Endothelial cell of umbilical vein (primary cell): ENCODE data around the gene OR4X2. TPM values are rescaled to one million over a fixed set of nuclear protein-coding genes. Genes with fewer than 3 reads are reported as not detected.

Experiments used
- BruUV-seq: library from RNA; stranded (reverse); fragments of 400-500 nt; replicated peaks from 2 replicates; lab custom pipeline; 2021; lab: Mats Ljungman, UMichigan
- CTCF ChIA-PET: fragments of 300-600, 350-600 bp; sonication (Branson Sonifier 250); formaldehyde crosslinking; loops from one replicate; lab custom pipeline; 2021; ENCODE audit warnings: antibody characterized with exemption, inconsistent platforms; lab: Charles Lee
- POLR2A ChIA-PET: fragments of 300-600, 350-600 bp; sonication (Branson Sonifier 250); formaldehyde crosslinking; loops from one replicate; lab custom pipeline; 2021; ENCODE audit warnings: antibody characterized with exemption, inconsistent platforms; lab: Charles Lee
- DNase-seq: peaks from one replicate; pipeline ENCODE4 v3.0.0-alpha.2; 2011; ENCODE audit warnings: low read depth, low spot score
- FAIRE-seq: peaks from 2 replicates; lab custom pipeline; 2011; peaks lifted over from hg19 to GRCh38; lab: Jason Lieb, UNC
- H2AFZ ChIP-seq: 2 replicates; pipeline ENCODE4 v1.6.0; 2012; ENCODE audit warnings: low read depth, low read length, control low read depth, inconsistent platforms
- H3K27ac ChIP-seq: 2 replicates; pipeline ENCODE4 v1.5.1; 2011; ENCODE audit warnings: low read depth, mild to moderate bottlenecking, control low read depth, low read length, moderate library complexity; ENCODE audit not compliant: insufficient read depth
- H3K27me3 ChIP-seq, 2 experiments: 2 replicates each; pipeline versions ENCODE4 v1.6.0 to v1.6.1; 2011; ENCODE audit warnings: low read length in 2 of 2, mixed read lengths in 1 of 2; ENCODE audit not compliant: control insufficient read depth in 2 of 2, insufficient read depth in 2 of 2
- H3K36me3 ChIP-seq, 2 experiments: 2 replicates in 1 of 2; 3 replicates in 1 of 2; pipeline ENCODE4 v1.5.1; 2011; ENCODE audit warnings: low read length in 2 of 2, mild to moderate bottlenecking in 1 of 2, moderate library complexity in 1 of 2; ENCODE audit not compliant: control insufficient read depth in 2 of 2, insufficient read depth in 2 of 2; ENCODE audit errors: extremely low read depth in 1 of 2
- H3K4me1 ChIP-seq: 3 replicates; pipeline ENCODE4 v1.5.1; 2011; ENCODE audit warnings: mild to moderate bottlenecking, low read length; ENCODE audit not compliant: control insufficient read depth, insufficient read depth; ENCODE audit errors: extremely low read depth
- H3K4me2 ChIP-seq: 2 replicates; pipeline ENCODE4 v1.6.1; 2011; ENCODE audit warnings: low read length, control low read depth, mixed read lengths; ENCODE audit not compliant: insufficient read depth
- H3K4me3 ChIP-seq, 3 experiments: fragments of 200-600 bp in 1 of 3; sonication (generic), shearing (Covaris generic) in 1 of 3; replicated peaks in 1 of 3; 2 replicates each; pipeline ENCODE4 v1.5.1; 2011 to 2016; ENCODE audit warnings: control low read depth in 3 of 3, low read length in 3 of 3, mild to moderate bottlenecking in 2 of 3, inconsistent platforms in 1 of 3, low read depth in 1 of 3, moderate library complexity in 1 of 3; ENCODE audit not compliant: insufficient read depth in 1 of 3
- H3K79me2 ChIP-seq: 2 replicates; pipeline ENCODE4 v1.6.0; 2012; ENCODE audit warnings: low read length, inconsistent platforms; ENCODE audit not compliant: control insufficient read depth, insufficient read depth
- H3K9ac ChIP-seq: replicated peaks from 2 replicates; pipeline ENCODE3; 2011; ENCODE audit warnings: low read length, control low read depth; ENCODE audit not compliant: insufficient read depth; ENCODE audit errors: extremely low read depth
- H3K9me1 ChIP-seq: replicated peaks from 3 replicates; pipeline ENCODE4 v1.6.0; 2011; ENCODE audit warnings: mild to moderate bottlenecking, low read length; ENCODE audit not compliant: control insufficient read depth, insufficient read depth; ENCODE audit errors: extremely low read depth
- H3K9me3 ChIP-seq: replicated peaks from 2 replicates; pipeline ENCODE4 v1.5.1; 2012; ENCODE audit warnings: low read length, inconsistent platforms; ENCODE audit not compliant: control insufficient read depth, insufficient read depth
- H4K20me1 ChIP-seq: replicated peaks from 2 replicates; pipeline ENCODE3; 2011; ENCODE audit warnings: mild to moderate bottlenecking, low read length; ENCODE audit not compliant: control insufficient read depth, insufficient read depth; ENCODE audit errors: extremely low read depth
- CTCF ChIP-seq, 2 donors: IDR thresholded peaks; 1 replicate in 1 of 2; 2 replicates in 1 of 2; pipeline ENCODE4 v1.5.1; 2011; ENCODE audit warnings: low read length in 2 of 2, mild to moderate bottlenecking in 2 of 2, moderate library complexity in 2 of 2, control low read depth in 1 of 2, inconsistent platforms in 1 of 2, low read depth in 1 of 2; ENCODE audit not compliant: insufficient read depth in 1 of 2; ENCODE audit errors: extremely low read depth in 1 of 2
- EZH2 ChIP-seq: IDR thresholded peaks from 2 replicates; pipeline ENCODE4 v1.6.1; 2012; ENCODE audit warnings: borderline replicate concordance, low read depth, mild to moderate bottlenecking, moderate library complexity, low read length, inconsistent platforms; ENCODE audit not compliant: severe bottlenecking
- FOS ChIP-seq: IDR thresholded peaks from 2 replicates; pipeline ENCODE4 v1.6.1; 2011; ENCODE audit warnings: mild to moderate bottlenecking, low read length, moderate library complexity, borderline replicate concordance; ENCODE audit not compliant: insufficient read depth
- GATA2 ChIP-seq: IDR thresholded peaks from 2 replicates; pipeline ENCODE4 v1.7.0; 2011; ENCODE audit warnings: low read depth, mild to moderate bottlenecking, moderate library complexity, mixed read lengths, low read length; ENCODE audit not compliant: insufficient read length, insufficient read depth
- JUN ChIP-seq: IDR thresholded peaks from 2 replicates; pipeline ENCODE4 v1.6.1; 2011; ENCODE audit warnings: borderline replicate concordance, low read depth; ENCODE audit not compliant: insufficient read length, insufficient read depth
- MAX ChIP-seq: IDR thresholded peaks from 2 replicates; pipeline ENCODE4 v1.6.1; 2011; ENCODE audit not compliant: insufficient read depth, insufficient read length
- MYC ChIP-seq: IDR thresholded peaks from one replicate; pipeline ENCODE4 v1.6.1; 2011; ENCODE audit warnings: mild to moderate bottlenecking, low read depth, low read length
- POLR2A ChIP-seq: IDR thresholded peaks from 2 replicates; pipeline ENCODE4 v1.6.1; 2012; ENCODE audit warnings: low read depth, mild to moderate bottlenecking, control low read depth, low read length
- POLR2AphosphoS5 ChIP-seq: IDR thresholded peaks from 2 replicates; pipeline ENCODE4 v1.6.1; 2012; ENCODE audit warnings: low read depth, mild to moderate bottlenecking, control low read depth, low read length, moderate library complexity; ENCODE audit not compliant: insufficient read depth
- dilution Hi-C: fragments of 300-500 bp; cut with MboI; formaldehyde crosslinking; loops from one replicate; pipeline ENCODE4 v1.15.0; 2019; ENCODE audit warnings: low sequenced_read_pairs; ENCODE audit not compliant: extremely low pct_ligation_motif_present
- intact Hi-C: fragments of 100-400 bp; cut with micrococcal nuclease; formaldehyde crosslinking; loops from one replicate; pipeline ENCODE4 v1.10.0; 2022
- polyA plus RNA-seq, 4 experiments: library from polyadenylated mRNA; depleted of rRNA in 3 of 4; stranded (reverse) in 3 of 4; unstranded in 1 of 4; fragments of >200 nt; gene quantifications; 2 replicates each; pipeline versions ENCODE4 v1.2.1 to v1.2.3, GENCODE V29; 2011 to 2012; ENCODE audit warnings: missing spikeins in 1 of 4
- total RNA-seq: library from RNA; stranded (reverse); gene quantifications from 2 replicates; pipeline ENCODE4 v1.2.3, GENCODE V29; 2021

Gene OR4X2
- total and polyA plus RNA-seq, 2 donors (not counting 3 experiments of a cell fraction or from before 2014, with no cell fraction given), result not detected

GRCh38 chr11:48261600-48261999 lies 16.7 kb downstream of the OR4X2 start:
- no TSS peak for BruUV-seq
- CTCF ChIA-PET, result no interaction called here
- TF ChIP-seq MAX (no peak), JUN (no peak)
- no peak overlapping the region for H3K4me2 ChIP-seq
- no peak overlapping the region for H2AFZ ChIP-seq
- no peaks in the 10 kb centered on the region for H3K79me2 ChIP-seq
- DNase-seq, result no peak
- POLR2A ChIA-PET, result no interaction called here
- H3K9me1 ChIP-seq, result no peaks in the 10 kb centered on the region
- FAIRE-seq, result no peak
- H3K27me3 ChIP-seq, result no peaks in the 10 kb centered on the region
- H3K27ac ChIP-seq, result no peak overlapping the region
- dilution Hi-C loops, result no loop called here
- H3K9ac ChIP-seq, result no peak overlapping the region
- no peaks in the 10 kb centered on the region for H4K20me1 ChIP-seq
- H3K4me3 ChIP-seq, result no peak overlapping the region
- H3K9me3 ChIP-seq, result no peaks in the 10 kb centered on the region
- intact Hi-C loops, result no loop called here
- no peaks in the 10 kb centered on the region for H3K4me1 ChIP-seq
- H3K36me3 ChIP-seq, result no peaks in the 10 kb centered on the region

GRCh38 chr11:48263423-48263911 lies 18.6 kb downstream of the OR4X2 start, which contains the start of gene OR4X1:
OR4X1 (plus strand) TSS chr11:48263861; CDS start chr11:48263861, 0 bp downstream.
- H3K9ac ChIP-seq, result no peak within 1 kb of the TSS
- no peaks in the 10 kb centered on the region for H3K36me3 ChIP-seq
- dilution Hi-C loops, result no loop called here
- H3K27ac ChIP-seq, result no peak within 1 kb of the TSS
- DNase-seq (no peak), FAIRE-seq (no peak)
- H3K9me3 ChIP-seq, result no peaks in the 10 kb centered on the region
- no peak for TF ChIP-seq POLR2A
- TF ChIP-seq MYC, result no peak
- TF ChIP-seq GATA2, result no peak
- TF ChIP-seq FOS, result no peak
- no peak for TF ChIP-seq MAX
- no peak for TF ChIP-seq POLR2AphosphoS5
- TF ChIP-seq JUN, result no peak
- TF ChIP-seq EZH2, result no peak
- TF ChIP-seq CTCF (IDR thresholded peaks at IDR 0.05; ENCODE audit: extremely low read depth in 1 of 2, insufficient read depth in 1 of 2, low read depth in 1 of 2, low read length in 2 of 2), result no peak
- H3K27me3 ChIP-seq, result no peaks in the 10 kb centered on the region
- H3K4me2 ChIP-seq, result no peak within 1 kb of the TSS
- H3K79me2 ChIP-seq, result no peaks in the 10 kb centered on the region
- intact Hi-C loops, result no loop called here
- H3K4me1 ChIP-seq, result no peaks in the 10 kb centered on the region
- H3K9me1 ChIP-seq, result no peaks in the 10 kb centered on the region
- no peaks in the 10 kb centered on the region for H4K20me1 ChIP-seq
- H3K4me3 ChIP-seq, result no peak within 1 kb of the TSS
- ChIA-PET POLR2A (no interaction called here), CTCF (no interaction called here)
- H2AFZ ChIP-seq, result no peak within 1 kb of the TSS
- no TSS peak for BruUV-seq
